Endothelial cell of umbilical vein (primary cell): ENCODE results near the gene DLG1. TPM values are rescaled to one million over a fixed set of nuclear protein-coding genes. Genes with fewer than 3 reads are reported as not detected.

Experiments used
- BruUV-seq: library from RNA; stranded (reverse); fragments of 400-500 nt; replicated peaks from 2 replicates; lab custom pipeline; 2021; lab: Mats Ljungman, UMichigan
- CTCF ChIA-PET: fragments of 300-600, 350-600 bp; sonication (Branson Sonifier 250); formaldehyde crosslinking; loops from one replicate; lab custom pipeline; 2021; ENCODE audit warnings: antibody characterized with exemption, inconsistent platforms; lab: Charles Lee
- POLR2A ChIA-PET: fragments of 300-600, 350-600 bp; sonication (Branson Sonifier 250); formaldehyde crosslinking; loops from one replicate; lab custom pipeline; 2021; ENCODE audit warnings: antibody characterized with exemption, inconsistent platforms; lab: Charles Lee
- DNase-seq: peaks from one replicate; pipeline ENCODE4 v3.0.0-alpha.2; 2011; ENCODE audit warnings: low read depth, low spot score
- FAIRE-seq: peaks from 2 replicates; lab custom pipeline; 2011; peaks lifted over from hg19 to GRCh38; lab: Jason Lieb, UNC
- H2AFZ ChIP-seq: 2 replicates; pipeline ENCODE4 v1.6.0; 2012; ENCODE audit warnings: low read depth, low read length, control low read depth, inconsistent platforms
- H3K27ac ChIP-seq: 2 replicates; pipeline ENCODE4 v1.5.1; 2011; ENCODE audit warnings: low read depth, mild to moderate bottlenecking, control low read depth, low read length, moderate library complexity; ENCODE audit not compliant: insufficient read depth
- H3K27me3 ChIP-seq, 2 experiments: 2 replicates each; pipeline versions ENCODE4 v1.6.0 to v1.6.1; 2011; ENCODE audit warnings: low read length in 2 of 2, mixed read lengths in 1 of 2; ENCODE audit not compliant: control insufficient read depth in 2 of 2, insufficient read depth in 2 of 2
- H3K36me3 ChIP-seq, 2 experiments: 2 replicates in 1 of 2; 3 replicates in 1 of 2; pipeline ENCODE4 v1.5.1; 2011; ENCODE audit warnings: low read length in 2 of 2, mild to moderate bottlenecking in 1 of 2, moderate library complexity in 1 of 2; ENCODE audit not compliant: control insufficient read depth in 2 of 2, insufficient read depth in 2 of 2; ENCODE audit errors: extremely low read depth in 1 of 2
- H3K4me1 ChIP-seq: 3 replicates; pipeline ENCODE4 v1.5.1; 2011; ENCODE audit warnings: mild to moderate bottlenecking, low read length; ENCODE audit not compliant: control insufficient read depth, insufficient read depth; ENCODE audit errors: extremely low read depth
- H3K4me2 ChIP-seq: 2 replicates; pipeline ENCODE4 v1.6.1; 2011; ENCODE audit warnings: low read length, control low read depth, mixed read lengths; ENCODE audit not compliant: insufficient read depth
- H3K4me3 ChIP-seq, 3 experiments: fragments of 200-600 bp in 1 of 3; sonication (generic), shearing (Covaris generic) in 1 of 3; replicated peaks in 1 of 3; 2 replicates each; pipeline ENCODE4 v1.5.1; 2011 to 2016; ENCODE audit warnings: control low read depth in 3 of 3, low read length in 3 of 3, mild to moderate bottlenecking in 2 of 3, inconsistent platforms in 1 of 3, low read depth in 1 of 3, moderate library complexity in 1 of 3; ENCODE audit not compliant: insufficient read depth in 1 of 3
- H3K79me2 ChIP-seq: 2 replicates; pipeline ENCODE4 v1.6.0; 2012; ENCODE audit warnings: low read length, inconsistent platforms; ENCODE audit not compliant: control insufficient read depth, insufficient read depth
- H3K9ac ChIP-seq: replicated peaks from 2 replicates; pipeline ENCODE3; 2011; ENCODE audit warnings: low read length, control low read depth; ENCODE audit not compliant: insufficient read depth; ENCODE audit errors: extremely low read depth
- H3K9me1 ChIP-seq: replicated peaks from 3 replicates; pipeline ENCODE4 v1.6.0; 2011; ENCODE audit warnings: mild to moderate bottlenecking, low read length; ENCODE audit not compliant: control insufficient read depth, insufficient read depth; ENCODE audit errors: extremely low read depth
- H3K9me3 ChIP-seq: replicated peaks from 2 replicates; pipeline ENCODE4 v1.5.1; 2012; ENCODE audit warnings: low read length, inconsistent platforms; ENCODE audit not compliant: control insufficient read depth, insufficient read depth
- H4K20me1 ChIP-seq: replicated peaks from 2 replicates; pipeline ENCODE3; 2011; ENCODE audit warnings: mild to moderate bottlenecking, low read length; ENCODE audit not compliant: control insufficient read depth, insufficient read depth; ENCODE audit errors: extremely low read depth
- EZH2 ChIP-seq: IDR thresholded peaks from 2 replicates; pipeline ENCODE4 v1.6.1; 2012; ENCODE audit warnings: borderline replicate concordance, low read depth, mild to moderate bottlenecking, moderate library complexity, low read length, inconsistent platforms; ENCODE audit not compliant: severe bottlenecking
- FOS ChIP-seq: IDR thresholded peaks from 2 replicates; pipeline ENCODE4 v1.6.1; 2011; ENCODE audit warnings: mild to moderate bottlenecking, low read length, moderate library complexity, borderline replicate concordance; ENCODE audit not compliant: insufficient read depth
- GATA2 ChIP-seq: IDR thresholded peaks from 2 replicates; pipeline ENCODE4 v1.7.0; 2011; ENCODE audit warnings: low read depth, mild to moderate bottlenecking, moderate library complexity, mixed read lengths, low read length; ENCODE audit not compliant: insufficient read length, insufficient read depth
- JUN ChIP-seq: IDR thresholded peaks from 2 replicates; pipeline ENCODE4 v1.6.1; 2011; ENCODE audit warnings: borderline replicate concordance, low read depth; ENCODE audit not compliant: insufficient read length, insufficient read depth
- POLR2A ChIP-seq: IDR thresholded peaks from 2 replicates; pipeline ENCODE4 v1.6.1; 2012; ENCODE audit warnings: low read depth, mild to moderate bottlenecking, control low read depth, low read length
- POLR2AphosphoS5 ChIP-seq: IDR thresholded peaks from 2 replicates; pipeline ENCODE4 v1.6.1; 2012; ENCODE audit warnings: low read depth, mild to moderate bottlenecking, control low read depth, low read length, moderate library complexity; ENCODE audit not compliant: insufficient read depth
- dilution Hi-C: fragments of 300-500 bp; cut with MboI; formaldehyde crosslinking; loops from one replicate; pipeline ENCODE4 v1.15.0; 2019; ENCODE audit warnings: low sequenced_read_pairs; ENCODE audit not compliant: extremely low pct_ligation_motif_present
- intact Hi-C: fragments of 100-400 bp; cut with micrococcal nuclease; formaldehyde crosslinking; loops from one replicate; pipeline ENCODE4 v1.10.0; 2022
- polyA plus RNA-seq, 4 experiments: library from polyadenylated mRNA; depleted of rRNA in 3 of 4; stranded (reverse) in 3 of 4; unstranded in 1 of 4; fragments of >200 nt; gene quantifications; 2 replicates each; pipeline versions ENCODE4 v1.2.1 to v1.2.3, GENCODE V29; 2011 to 2012; ENCODE audit warnings: missing spikeins in 1 of 4
- total RNA-seq: library from RNA; stranded (reverse); gene quantifications from 2 replicates; pipeline ENCODE4 v1.2.3, GENCODE V29; 2021
- TF ChIP-seq, protein P1 (sequence below), 2 donors: IDR thresholded peaks; 1 replicate in 1 of 2; 2 replicates in 1 of 2; pipeline ENCODE4 v1.5.1; 2011; ENCODE audit warnings: low read length in 2 of 2, mild to moderate bottlenecking in 2 of 2, moderate library complexity in 2 of 2, control low read depth in 1 of 2, inconsistent platforms in 1 of 2, low read depth in 1 of 2; ENCODE audit not compliant: insufficient read depth in 1 of 2; ENCODE audit errors: extremely low read depth in 1 of 2

The DLG1 gene
- total and polyA plus RNA-seq, 2 donors (not counting 3 experiments of a cell fraction or from before 2014, with no cell fraction given) = 26.5 to 80.1 TPM

DNA sequence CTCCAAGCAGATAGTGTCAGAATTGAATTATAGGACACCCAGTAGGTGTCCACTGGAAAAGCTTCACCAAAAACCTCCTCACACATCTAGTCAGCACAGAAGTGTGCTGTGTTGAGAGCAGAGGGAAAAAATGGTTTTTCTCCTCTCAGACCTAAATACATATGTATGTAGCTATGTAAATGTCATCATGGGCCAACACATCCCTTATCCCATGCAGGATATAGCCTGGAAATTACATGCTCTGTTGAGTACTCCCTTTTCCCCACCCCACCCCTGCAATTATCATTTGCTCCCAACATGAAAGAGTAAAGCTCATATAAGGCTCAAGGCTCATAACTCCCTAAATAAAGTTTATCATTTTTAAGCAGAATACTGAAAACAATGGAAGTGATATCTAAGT lies 35.7 kb downstream of the DLG1 start:
- no peak overlapping the region for H3K4me2 ChIP-seq
- intact Hi-C loops (no loop called here), dilution Hi-C loops (loop anchor here (25.0 kb wide), 1 partner anchor 250 kb away; no protein-coding TSS in a partner anchor)
- no TSS peak for BruUV-seq
- no peak overlapping the region for H3K27ac ChIP-seq
- no peaks in the 10 kb centered on the region for H3K9me3 ChIP-seq
- H3K9me1 ChIP-seq = no peaks in the 10 kb centered on the region
- H3K9ac ChIP-seq = no peak overlapping the region
- H3K4me3 ChIP-seq = no peak overlapping the region
- H3K4me1 ChIP-seq = no peaks in the 10 kb centered on the region
- DNase-seq (no peak), FAIRE-seq (no peak)
- ChIA-PET CTCF (interaction anchor here (0.9 kb wide), 1 partner anchor 240 kb away, joined by 3 read pairs; no protein-coding TSS in a partner anchor), POLR2A (no interaction called here)
- peaks cover 85% of the 10 kb centered on the region for H3K79me2 ChIP-seq
- H4K20me1 ChIP-seq = peaks cover 6% of the 10 kb centered on the region
- TF ChIP-seq EZH2 (no peak), POLR2A (no peak), FOS (no peak), JUN (no peak), POLR2AphosphoS5 (no peak), GATA2 (no peak)
- TF ChIP-seq, protein P1, sequence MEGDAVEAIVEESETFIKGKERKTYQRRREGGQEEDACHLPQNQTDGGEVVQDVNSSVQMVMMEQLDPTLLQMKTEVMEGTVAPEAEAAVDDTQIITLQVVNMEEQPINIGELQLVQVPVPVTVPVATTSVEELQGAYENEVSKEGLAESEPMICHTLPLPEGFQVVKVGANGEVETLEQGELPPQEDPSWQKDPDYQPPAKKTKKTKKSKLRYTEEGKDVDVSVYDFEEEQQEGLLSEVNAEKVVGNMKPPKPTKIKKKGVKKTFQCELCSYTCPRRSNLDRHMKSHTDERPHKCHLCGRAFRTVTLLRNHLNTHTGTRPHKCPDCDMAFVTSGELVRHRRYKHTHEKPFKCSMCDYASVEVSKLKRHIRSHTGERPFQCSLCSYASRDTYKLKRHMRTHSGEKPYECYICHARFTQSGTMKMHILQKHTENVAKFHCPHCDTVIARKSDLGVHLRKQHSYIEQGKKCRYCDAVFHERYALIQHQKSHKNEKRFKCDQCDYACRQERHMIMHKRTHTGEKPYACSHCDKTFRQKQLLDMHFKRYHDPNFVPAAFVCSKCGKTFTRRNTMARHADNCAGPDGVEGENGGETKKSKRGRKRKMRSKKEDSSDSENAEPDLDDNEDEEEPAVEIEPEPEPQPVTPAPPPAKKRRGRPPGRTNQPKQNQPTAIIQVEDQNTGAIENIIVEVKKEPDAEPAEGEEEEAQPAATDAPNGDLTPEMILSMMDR (IDR thresholded peaks at IDR 0.05; ENCODE audit: extremely low read depth in 1 of 2, insufficient read depth in 1 of 2, low read depth in 1 of 2, low read length in 2 of 2) = no peak
- H3K36me3 ChIP-seq = no peaks in the 10 kb centered on the region
- no peak overlapping the region for H2AFZ ChIP-seq
- H3K27me3 ChIP-seq = no peaks in the 10 kb centered on the region
